Activated T-helper 17 cell treated with anti-CD3 and anti-CD28 coated beads, Interleukin-2, amount 50 U/mL, for 72 hours (primary cell): ENCODE data around the gene WNT7A. TPM values are rescaled to one million over a fixed set of nuclear protein-coding genes. Genes with fewer than 3 reads are reported as not detected.

Experiments used
- ATAC-seq: fragments of 150-1000 bp; cut with Tn5 transposase; replicated peaks from 2 replicates; pipeline ENCODE4 v1.10.0; 2021; ENCODE audit warnings: mild to moderate bottlenecking, moderate library complexity
- H3K27ac Mint-ChIP-seq: one replicate; pipeline ENCODE4 v1.8.0; 2022; ENCODE audit warnings: mixed read lengths
- H3K27me3 Mint-ChIP-seq: one replicate; pipeline ENCODE4 v1.8.0; 2022; ENCODE audit warnings: mixed read lengths
- H3K36me3 Mint-ChIP-seq: one replicate; pipeline ENCODE4 v1.8.0; 2022; ENCODE audit warnings: low read depth, mild to moderate bottlenecking, mixed read lengths
- H3K4me1 Mint-ChIP-seq: one replicate; pipeline ENCODE4 v1.8.0; 2022; ENCODE audit warnings: mixed read lengths
- H3K4me3 Mint-ChIP-seq: one replicate; pipeline ENCODE4 v1.8.0; 2022; ENCODE audit warnings: mild to moderate bottlenecking, mixed read lengths
- H3K9me3 Mint-ChIP-seq: one replicate; pipeline ENCODE4 v1.8.0; 2022; ENCODE audit warnings: mixed read lengths
- total RNA-seq, 2 donors: library from RNA; stranded (reverse); gene quantifications; one replicate each; pipeline ENCODE4 v1.2.3, GENCODE V29; 2022

Gene WNT7A
- total RNA-seq, 2 donors from 2014 or later, result 0.11 to 0.29 TPM

- no peaks in the 10 kb centered on the region for H3K36me3 Mint-ChIP-seq
- H3K4me1 Mint-ChIP-seq, result no peaks in the 10 kb centered on the region
- H3K27me3 Mint-ChIP-seq, result peaks cover 14% of the 10 kb centered on the region
- no peak overlapping the region for H3K4me3 Mint-ChIP-seq
- ATAC-seq, result no peak
- H3K27ac Mint-ChIP-seq, result no peak overlapping the region
- no peaks in the 10 kb centered on the region for H3K9me3 Mint-ChIP-seq
Observed at GRCh38 chr3:13786811-13787210, 93.1 kb downstream of the WNT7A start.

GRCh38 chr3:13785853-13786436, 93.9 kb downstream of the WNT7A start:
- ATAC-seq, result no peak

GRCh38 chr3:13785351-13785750, 94.5 kb downstream of the WNT7A start:
- Mint-ChIP-seq H3K4me1 (no peaks in the 10 kb centered on the region), H3K27me3 (peaks cover 11% of the 10 kb centered on the region), H3K36me3 (no peaks in the 10 kb centered on the region), H3K27ac (no peak overlapping the region), H3K4me3 (no peak overlapping the region), H3K9me3 (no peaks in the 10 kb centered on the region)
- ATAC-seq, result no peak

More at GRCh38 chr3:13785853-13786436, 93.9 kb downstream of the WNT7A start:
- Mint-ChIP-seq H3K27me3 (peaks cover 14% of the 10 kb centered on the region), H3K36me3 (no peaks in the 10 kb centered on the region), H3K4me3 (no peak overlapping the region), H3K27ac (no peak overlapping the region), H3K9me3 (no peaks in the 10 kb centered on the region), H3K4me1 (no peaks in the 10 kb centered on the region)

- peaks cover 7% of the 10 kb centered on the region for H3K27me3 Mint-ChIP-seq
- no peak for ATAC-seq
- H3K27ac Mint-ChIP-seq, result no peak overlapping the region
Observed at GRCh38 chr3:13783476-13783875, 96.4 kb downstream of the WNT7A start.

GRCh38 chr3:13782501-13782900, 97.4 kb downstream of the WNT7A start:
- no peaks in the 10 kb centered on the region for H3K9me3 Mint-ChIP-seq
- H3K4me3 Mint-ChIP-seq, result no peak overlapping the region

More at GRCh38 chr3:13783476-13783875, 96.4 kb downstream of the WNT7A start:
- no peaks in the 10 kb centered on the region for H3K9me3 Mint-ChIP-seq
- no peaks in the 10 kb centered on the region for H3K36me3 Mint-ChIP-seq
- no peaks in the 10 kb centered on the region for H3K4me1 Mint-ChIP-seq
- no peak overlapping the region for H3K4me3 Mint-ChIP-seq

GRCh38 chr3:13781417-13781816, 98.5 kb downstream of the WNT7A start:
- H3K36me3 Mint-ChIP-seq, result no peaks in the 10 kb centered on the region
- H3K9me3 Mint-ChIP-seq, result no peaks in the 10 kb centered on the region
- peaks cover 4% of the 10 kb centered on the region for H3K27me3 Mint-ChIP-seq
- no peak overlapping the region for H3K4me3 Mint-ChIP-seq
- ATAC-seq, result no peak
- H3K27ac Mint-ChIP-seq, result no peak overlapping the region
- no peaks in the 10 kb centered on the region for H3K4me1 Mint-ChIP-seq

More at GRCh38 chr3:13782501-13782900, 97.4 kb downstream of the WNT7A start:
- Mint-ChIP-seq H3K27me3 (peaks cover 4% of the 10 kb centered on the region), H3K36me3 (no peaks in the 10 kb centered on the region), H3K27ac (no peak overlapping the region), H3K4me1 (no peaks in the 10 kb centered on the region)
- ATAC-seq, result no peak

GRCh38 chr3:13780432-13781176, 99.3 kb downstream of the WNT7A start:
- H3K4me1 Mint-ChIP-seq, result no peaks in the 10 kb centered on the region
- no peak overlapping the region for H3K27ac Mint-ChIP-seq
- no peaks in the 10 kb centered on the region for H3K36me3 Mint-ChIP-seq
- no peaks in the 10 kb centered on the region for H3K9me3 Mint-ChIP-seq
- peaks cover 4% of the 10 kb centered on the region for H3K27me3 Mint-ChIP-seq
- no peak for ATAC-seq
- no peak overlapping the region for H3K4me3 Mint-ChIP-seq

GRCh38 chr3:13776253-13777050, 103.4 kb downstream of the WNT7A start:
- ATAC-seq, result no peak
- H3K4me3 Mint-ChIP-seq, result no peak overlapping the region
- peaks cover 8% of the 10 kb centered on the region for H3K4me1 Mint-ChIP-seq
- H3K27ac Mint-ChIP-seq, result no peak overlapping the region
- no peaks in the 10 kb centered on the region for H3K9me3 Mint-ChIP-seq
- no peaks in the 10 kb centered on the region for H3K36me3 Mint-ChIP-seq
- peaks cover 7% of the 10 kb centered on the region for H3K27me3 Mint-ChIP-seq

GRCh38 chr3:13772885-13773745, 106.8 kb downstream of the WNT7A start:
- H3K4me3 Mint-ChIP-seq, result no peak overlapping the region
- H3K27me3 Mint-ChIP-seq, result peaks cover 7% of the 10 kb centered on the region
- ATAC-seq, result no peak
- H3K36me3 Mint-ChIP-seq, result no peaks in the 10 kb centered on the region
- no peak overlapping the region for H3K27ac Mint-ChIP-seq
- peaks cover 8% of the 10 kb centered on the region for H3K4me1 Mint-ChIP-seq
- no peaks in the 10 kb centered on the region for H3K9me3 Mint-ChIP-seq

- H3K27me3 Mint-ChIP-seq, result peaks cover 7% of the 10 kb centered on the region
- H3K27ac Mint-ChIP-seq, result no peak overlapping the region
- peaks cover 8% of the 10 kb centered on the region for H3K4me1 Mint-ChIP-seq
- no peak for ATAC-seq
- H3K36me3 Mint-ChIP-seq, result no peaks in the 10 kb centered on the region
- no peaks in the 10 kb centered on the region for H3K9me3 Mint-ChIP-seq
- H3K4me3 Mint-ChIP-seq, result no peak overlapping the region
Observed at GRCh38 chr3:13772321-13772745, 107.5 kb downstream of the WNT7A start.

- Mint-ChIP-seq H3K9me3 (no peaks in the 10 kb centered on the region), H3K4me1 (peaks cover 8% of the 10 kb centered on the region), H3K27ac (no peak overlapping the region), H3K27me3 (peaks cover 7% of the 10 kb centered on the region), H3K36me3 (no peaks in the 10 kb centered on the region), H3K4me3 (no peak overlapping the region)
- no peak for ATAC-seq
Observed at GRCh38 chr3:13771496-13771895, 108.4 kb downstream of the WNT7A start.

- ATAC-seq, result no peak
- no peak overlapping the region for H3K27ac Mint-ChIP-seq
- H3K27me3 Mint-ChIP-seq, result peaks cover 7% of the 10 kb centered on the region
- H3K36me3 Mint-ChIP-seq, result no peaks in the 10 kb centered on the region
- no peaks in the 10 kb centered on the region for H3K9me3 Mint-ChIP-seq
- H3K4me1 Mint-ChIP-seq, result peaks cover 8% of the 10 kb centered on the region
- no peak overlapping the region for H3K4me3 Mint-ChIP-seq
Observed at GRCh38 chr3:13770170-13771169, 109.4 kb downstream of the WNT7A start.

- no peak overlapping the region for H3K27ac Mint-ChIP-seq
- no peak for ATAC-seq
- no peaks in the 10 kb centered on the region for H3K36me3 Mint-ChIP-seq
- no peaks in the 10 kb centered on the region for H3K9me3 Mint-ChIP-seq
- peaks cover 8% of the 10 kb centered on the region for H3K4me1 Mint-ChIP-seq
- peaks cover 12% of the 10 kb centered on the region for H3K27me3 Mint-ChIP-seq
- no peak overlapping the region for H3K4me3 Mint-ChIP-seq
Observed at GRCh38 chr3:13769422-13769821, 110.4 kb downstream of the WNT7A start.
